Activated B cell treated with CpG ODN at 0.5 μM for 24 hours (primary cell): ENCODE data around the gene FAM199X. TPM values are rescaled to one million over a fixed set of nuclear protein-coding genes. Genes with fewer than 3 reads are reported as not detected.

Experiments
- ATAC-seq: fragments of 200-7000 bp; cut with Tn5 transposase; one replicate; pipeline ENCODE4 v1.10.0; 2021; ENCODE audit warnings: low read depth, mild to moderate bottlenecking, moderate library complexity
- CTCF ChIA-PET: fragments of 350-600 bp; sonication (Branson Sonifier 250); formaldehyde crosslinking; loops from one replicate; lab custom pipeline; 2021; ENCODE audit warnings: antibody characterized with exemption; lab: Charles Lee
- POLR2A ChIA-PET: fragments of 350-600 bp; sonication (Branson Sonifier 250); formaldehyde crosslinking; loops from one replicate; lab custom pipeline; 2021; ENCODE audit warnings: antibody characterized with exemption; lab: Charles Lee
- DNase-seq: peaks from one replicate; pipeline ENCODE4 v3.0.0; 2022
- H3K27ac Mint-ChIP-seq: one replicate; pipeline ENCODE4 v1.8.0; 2020; ENCODE audit warnings: mixed read lengths
- H3K27me3 Mint-ChIP-seq: one replicate; pipeline ENCODE4 v1.8.0; 2021; ENCODE audit warnings: mixed read lengths
- H3K36me3 Mint-ChIP-seq: one replicate; pipeline ENCODE4 v1.8.0; 2021; ENCODE audit warnings: low read depth, mixed read lengths
- H3K4me1 Mint-ChIP-seq: one replicate; pipeline ENCODE4 v1.8.0; 2021; ENCODE audit warnings: mixed read lengths
- H3K4me3 Mint-ChIP-seq: one replicate; pipeline ENCODE4 v1.8.0; 2020; ENCODE audit warnings: mild to moderate bottlenecking, mixed read lengths
- H3K9me3 Mint-ChIP-seq: one replicate; pipeline ENCODE4 v1.8.0; 2020; ENCODE audit warnings: mixed read lengths
- CTCF ChIP-seq: fragments of 200-600 bp; IDR thresholded peaks from one replicate; pipeline ENCODE4 v1.8.0; 2022; ENCODE audit warnings: antibody characterized with exemption, mild to moderate bottlenecking
- intact Hi-C: fragments of 100-400 bp; cut with micrococcal nuclease; formaldehyde crosslinking; loops from one replicate; pipeline ENCODE4 v1.15.1; 2024
- total RNA-seq: library from RNA; stranded (reverse); gene quantifications from 2 replicates; pipeline ENCODE4 v1.2.3, GENCODE V29; 2022

FAM199X gene
- total RNA-seq, 1 donor from 2014 or later: 14.3 TPM

GRCh38 chrX:104183685-104184084, 17.4 kb downstream of the FAM199X start:
- Mint-ChIP-seq H3K27me3 (no peaks in the 10 kb centered on the region), H3K4me1 (peaks cover 4% of the 10 kb centered on the region), H3K36me3 (peaks cover 46% of the 10 kb centered on the region), H3K4me3 (no peak overlapping the region), H3K27ac (no peak overlapping the region), H3K9me3 (no peaks in the 10 kb centered on the region)
- intact Hi-C loops: no loop called here
- POLR2A ChIA-PET: no interaction called here
- DNase-seq: no peak
- ATAC-seq: no peak
- CTCF ChIA-PET: no interaction called here
- TF ChIP-seq CTCF: no peak

- no peaks in the 10 kb centered on the region for H3K4me1 Mint-ChIP-seq
- H3K4me3 Mint-ChIP-seq: no peak overlapping the region
- intact Hi-C loops: no loop called here
- no peaks in the 10 kb centered on the region for H3K27me3 Mint-ChIP-seq
- ChIA-PET CTCF (interaction anchor here (1.4 kb wide), 1 partner anchor 9 kb away, joined by 4 read pairs; no protein-coding TSS in a partner anchor), POLR2A (no interaction called here)
- no peak overlapping the region for H3K27ac Mint-ChIP-seq
- H3K36me3 Mint-ChIP-seq: peaks cover 51% of the 10 kb centered on the region
- no peak for DNase-seq
- H3K9me3 Mint-ChIP-seq: no peaks in the 10 kb centered on the region
- no peak for ATAC-seq
- no peak for TF ChIP-seq CTCF
Measured at GRCh38 chrX:104187931-104188330, 21.7 kb downstream of the FAM199X start.

GRCh38 chrX:104189837-104190236, 23.6 kb downstream of the FAM199X start:
- Mint-ChIP-seq H3K4me3 (no peak overlapping the region), H3K9me3 (no peaks in the 10 kb centered on the region), H3K27ac (no peak overlapping the region), H3K4me1 (no peaks in the 10 kb centered on the region), H3K36me3 (peaks cover 42% of the 10 kb centered on the region), H3K27me3 (no peaks in the 10 kb centered on the region)
- ChIA-PET POLR2A (no interaction called here), CTCF (no interaction called here)
- ATAC-seq: no peak
- no peak for TF ChIP-seq CTCF
- intact Hi-C loops: no loop called here
- no peak for DNase-seq

GRCh38 chrX:104193485-104193884, 27.2 kb downstream of the FAM199X start:
- ChIA-PET CTCF (interaction anchor here (1.3 kb wide), 1 partner anchor 20 kb away, joined by 4 read pairs; no protein-coding TSS in a partner anchor), POLR2A (no interaction called here)

GRCh38 chrX:104195013-104195412, 28.8 kb downstream of the FAM199X start:
- TF ChIP-seq CTCF: no peak
- ChIA-PET CTCF (interaction anchor here (1.4 kb wide), 1 partner anchor 75 kb away, joined by 4 read pairs; no protein-coding TSS in a partner anchor), POLR2A (no interaction called here)
- DNase-seq: no peak
- Mint-ChIP-seq H3K27me3 (no peaks in the 10 kb centered on the region), H3K27ac (no peak overlapping the region), H3K4me3 (no peak overlapping the region), H3K4me1 (no peaks in the 10 kb centered on the region), H3K36me3 (peaks cover 17% of the 10 kb centered on the region), H3K9me3 (no peaks in the 10 kb centered on the region)
- ATAC-seq: no peak
- intact Hi-C loops: no loop called here

More at GRCh38 chrX:104193485-104193884, 27.2 kb downstream of the FAM199X start:
- peaks cover 30% of the 10 kb centered on the region for H3K36me3 Mint-ChIP-seq
- TF ChIP-seq CTCF: no peak
- DNase-seq (no peak), ATAC-seq (no peak)
- intact Hi-C loops: no loop called here
- no peak overlapping the region for H3K27ac Mint-ChIP-seq
- H3K4me3 Mint-ChIP-seq: no peak overlapping the region
- no peaks in the 10 kb centered on the region for H3K27me3 Mint-ChIP-seq
- H3K4me1 Mint-ChIP-seq: no peaks in the 10 kb centered on the region
- H3K9me3 Mint-ChIP-seq: no peaks in the 10 kb centered on the region
